Measurements from ENCODE around the gene NRXN3. TPM values are rescaled to one million over a fixed set of nuclear protein-coding genes. Genes with fewer than 3 reads are reported as not detected.

The NRXN3 gene
- total RNA-seq, 1 donor, result 2.5 TPM

DNA sequence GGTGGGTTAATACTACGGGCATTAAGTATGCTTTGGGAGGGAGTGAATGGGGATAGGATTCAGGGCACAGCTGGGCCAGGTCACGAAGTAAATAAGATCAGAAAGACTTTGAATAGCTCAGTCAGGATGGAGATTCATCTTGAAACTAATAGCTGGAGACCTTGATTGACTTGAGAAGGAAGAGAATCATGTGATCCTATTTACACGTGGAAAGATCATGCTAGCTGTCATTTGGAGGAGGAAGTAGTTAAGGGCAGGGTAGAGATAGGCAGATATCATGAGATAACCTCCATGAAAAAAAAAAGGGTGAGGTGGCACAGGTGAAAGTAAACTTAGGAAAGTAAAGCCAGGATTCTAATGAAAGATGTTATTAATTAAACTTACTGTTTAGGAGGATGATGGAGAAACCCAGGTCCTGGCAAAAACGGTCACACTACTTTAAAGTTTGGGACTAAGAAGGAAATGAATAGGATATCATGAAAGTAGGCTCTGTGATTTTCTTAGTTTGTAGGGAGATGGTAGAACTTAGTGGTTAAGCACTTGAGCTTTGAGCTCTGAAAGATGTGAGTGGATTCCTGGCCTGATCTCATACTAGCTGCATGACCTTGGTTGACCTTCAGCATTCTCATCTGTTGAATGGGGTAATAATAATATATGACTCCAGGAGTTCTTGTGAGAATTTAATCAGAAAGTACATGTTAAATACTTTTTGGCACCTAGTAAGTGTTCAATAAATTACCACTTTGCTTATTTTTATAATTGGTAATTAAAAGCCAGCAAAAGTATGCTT is 439.0 kb downstream of the NRXN3 start:
- DNase-seq (ENCODE audit: insufficient read length, low spot score, missing footprints), result no peak
- Histone ChIP-seq H4K20me1 (ENCODE audit: insufficient read depth, low read length) (no peaks in the 10 kb centered on the region), H3K36me3 (ENCODE audit: insufficient read depth, low read length) (no peaks in the 10 kb centered on the region), H3K9me3 (ENCODE audit: low read depth, low read length) (no peaks in the 10 kb centered on the region), H2AFZ (ENCODE audit: low read length) (no peak overlapping the region), H3K4me2 (ENCODE audit: insufficient read depth, low read length) (no peak overlapping the region), H3K4me1 (ENCODE audit: insufficient read depth, low read length) (peaks cover 22% of the 10 kb centered on the region), H3K4me3 (ENCODE audit: insufficient read depth, low read length) (no peak overlapping the region), H3K79me2 (ENCODE audit: insufficient read depth, low read length) (no peaks in the 10 kb centered on the region), H3K27ac (ENCODE audit: low read depth, low read length) (no peak overlapping the region), H3K27me3 (ENCODE audit: insufficient read depth, low read length) (no peaks in the 10 kb centered on the region)
- TF ChIP-seq, protein P1, sequence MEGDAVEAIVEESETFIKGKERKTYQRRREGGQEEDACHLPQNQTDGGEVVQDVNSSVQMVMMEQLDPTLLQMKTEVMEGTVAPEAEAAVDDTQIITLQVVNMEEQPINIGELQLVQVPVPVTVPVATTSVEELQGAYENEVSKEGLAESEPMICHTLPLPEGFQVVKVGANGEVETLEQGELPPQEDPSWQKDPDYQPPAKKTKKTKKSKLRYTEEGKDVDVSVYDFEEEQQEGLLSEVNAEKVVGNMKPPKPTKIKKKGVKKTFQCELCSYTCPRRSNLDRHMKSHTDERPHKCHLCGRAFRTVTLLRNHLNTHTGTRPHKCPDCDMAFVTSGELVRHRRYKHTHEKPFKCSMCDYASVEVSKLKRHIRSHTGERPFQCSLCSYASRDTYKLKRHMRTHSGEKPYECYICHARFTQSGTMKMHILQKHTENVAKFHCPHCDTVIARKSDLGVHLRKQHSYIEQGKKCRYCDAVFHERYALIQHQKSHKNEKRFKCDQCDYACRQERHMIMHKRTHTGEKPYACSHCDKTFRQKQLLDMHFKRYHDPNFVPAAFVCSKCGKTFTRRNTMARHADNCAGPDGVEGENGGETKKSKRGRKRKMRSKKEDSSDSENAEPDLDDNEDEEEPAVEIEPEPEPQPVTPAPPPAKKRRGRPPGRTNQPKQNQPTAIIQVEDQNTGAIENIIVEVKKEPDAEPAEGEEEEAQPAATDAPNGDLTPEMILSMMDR (IDR thresholded peaks at IDR 0.05; ENCODE audit: extremely low read depth, low read depth, low read length), result no peak

DNA sequence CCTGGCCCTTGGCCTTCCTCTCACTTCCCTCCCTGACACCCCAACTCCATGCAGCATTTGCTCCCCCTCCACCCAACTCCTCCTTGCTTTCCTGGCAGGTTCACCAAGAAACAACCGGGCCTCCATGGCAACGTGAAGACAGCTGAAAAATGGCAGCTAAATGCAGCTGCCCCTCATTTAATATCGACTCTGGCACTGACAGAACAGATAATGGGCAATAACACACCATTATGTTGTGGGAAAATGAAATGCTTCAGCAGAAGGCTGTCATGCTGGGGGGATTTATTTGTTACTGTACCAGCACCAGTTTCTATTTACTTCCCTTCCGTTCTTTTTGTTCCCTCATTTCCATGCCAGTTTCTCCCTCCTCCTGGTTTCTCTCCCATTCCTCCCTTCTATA is 440.8 kb downstream of the NRXN3 start:
- Histone ChIP-seq H3K27ac (ENCODE audit: low read depth, low read length) (no peak overlapping the region), H3K9me3 (ENCODE audit: low read depth, low read length) (no peaks in the 10 kb centered on the region), H4K20me1 (ENCODE audit: insufficient read depth, low read length) (no peaks in the 10 kb centered on the region), H3K36me3 (ENCODE audit: insufficient read depth, low read length) (no peaks in the 10 kb centered on the region), H3K4me3 (ENCODE audit: insufficient read depth, low read length) (no peak overlapping the region), H3K4me1 (ENCODE audit: insufficient read depth, low read length) (peaks cover 11% of the 10 kb centered on the region), H3K79me2 (ENCODE audit: insufficient read depth, low read length) (no peaks in the 10 kb centered on the region), H2AFZ (ENCODE audit: low read length) (no peak overlapping the region), H3K27me3 (ENCODE audit: insufficient read depth, low read length) (no peaks in the 10 kb centered on the region), H3K4me2 (ENCODE audit: insufficient read depth, low read length) (no peak overlapping the region)
- TF ChIP-seq, protein P1 (IDR thresholded peaks at IDR 0.05; ENCODE audit: extremely low read depth, low read depth, low read length), result no peak
- no peak for DNase-seq (ENCODE audit: insufficient read length, low spot score, missing footprints)

DNA sequence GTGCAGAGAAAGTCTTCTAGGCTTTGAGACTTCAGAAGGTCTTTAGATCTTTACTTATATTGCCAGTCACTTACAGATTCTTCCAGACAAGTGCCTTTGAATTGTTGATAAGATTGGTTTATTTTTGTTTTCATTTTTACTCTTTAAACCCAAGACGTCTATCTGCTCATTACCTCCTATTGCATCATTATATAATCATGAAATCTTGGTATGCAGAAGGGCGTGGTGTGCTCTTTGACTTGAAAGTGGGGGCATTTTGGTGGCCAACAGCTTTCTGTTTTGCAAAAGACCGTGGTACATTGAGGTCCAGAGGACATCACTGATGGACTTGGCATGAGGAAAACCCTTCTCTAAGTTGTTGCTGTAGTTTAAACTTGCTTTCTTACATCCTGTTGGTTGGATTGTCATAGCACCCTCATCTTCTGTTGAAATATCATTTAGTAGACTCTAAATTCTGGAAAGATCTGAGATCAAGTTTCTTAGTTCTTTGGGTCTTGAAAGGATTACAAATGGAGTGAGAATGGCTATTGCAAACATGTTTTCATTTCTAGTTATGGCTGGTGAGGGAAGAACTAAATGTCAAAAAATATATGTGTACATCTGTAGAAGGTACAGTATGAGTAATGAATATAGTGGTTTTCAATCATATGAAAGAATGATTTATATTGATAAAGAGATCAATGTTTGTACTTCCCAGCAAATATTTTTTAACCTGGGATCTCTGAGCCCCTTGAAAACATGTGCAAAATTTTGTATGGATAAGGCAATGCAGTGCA is 441.8 kb downstream of the NRXN3 start:
- no peak overlapping the region for H2AFZ ChIP-seq (ENCODE audit: low read length)
- TF ChIP-seq, protein P1 (IDR thresholded peaks at IDR 0.05; ENCODE audit: extremely low read depth, low read depth, low read length), result no peak
- no peaks in the 10 kb centered on the region for H3K79me2 ChIP-seq (ENCODE audit: insufficient read depth, low read length)
- H3K4me3 ChIP-seq (ENCODE audit: insufficient read depth, low read length), result no peak overlapping the region
- no peak for DNase-seq (ENCODE audit: insufficient read length, low spot score, missing footprints)
- H3K27me3 ChIP-seq (ENCODE audit: insufficient read depth, low read length), result no peaks in the 10 kb centered on the region
- H3K4me1 ChIP-seq (ENCODE audit: insufficient read depth, low read length), result peaks cover 3% of the 10 kb centered on the region
- H3K27ac ChIP-seq (ENCODE audit: low read depth, low read length), result no peak overlapping the region
- no peaks in the 10 kb centered on the region for H4K20me1 ChIP-seq (ENCODE audit: insufficient read depth, low read length)
- H3K36me3 ChIP-seq (ENCODE audit: insufficient read depth, low read length), result no peaks in the 10 kb centered on the region
- no peaks in the 10 kb centered on the region for H3K9me3 ChIP-seq (ENCODE audit: low read depth, low read length)
- no peak overlapping the region for H3K4me2 ChIP-seq (ENCODE audit: insufficient read depth, low read length)

DNA sequence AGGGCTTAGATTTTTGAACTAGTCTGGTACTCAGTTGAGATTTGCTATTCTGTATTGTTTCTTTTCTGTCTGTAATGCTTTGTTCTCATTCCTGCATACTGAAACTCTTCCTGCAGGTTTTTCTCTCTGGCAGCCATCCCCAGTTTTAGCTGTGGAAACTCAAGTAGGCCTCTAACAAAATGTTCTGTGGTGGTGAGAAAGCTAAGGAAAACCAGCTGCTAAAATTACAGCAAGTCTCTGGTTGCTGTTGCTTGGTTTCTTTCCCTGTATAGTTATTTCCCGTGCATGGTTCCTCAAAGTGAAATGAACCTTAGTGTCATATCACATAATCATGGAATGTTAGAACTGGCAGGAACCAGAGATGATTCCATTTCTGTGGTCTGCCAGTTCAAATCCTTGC is 442.5 kb downstream of the NRXN3 start:
- H3K79me2 ChIP-seq (ENCODE audit: insufficient read depth, low read length), result no peaks in the 10 kb centered on the region
- H2AFZ ChIP-seq (ENCODE audit: low read length), result peak overlapping the region; percentile 28
- H3K4me3 ChIP-seq (ENCODE audit: insufficient read depth, low read length), result no peak overlapping the region
- H3K27ac ChIP-seq (ENCODE audit: low read depth, low read length), result no peak overlapping the region
- H4K20me1 ChIP-seq (ENCODE audit: insufficient read depth, low read length), result no peaks in the 10 kb centered on the region
- no peaks in the 10 kb centered on the region for H3K27me3 ChIP-seq (ENCODE audit: insufficient read depth, low read length)
- no peaks in the 10 kb centered on the region for H3K9me3 ChIP-seq (ENCODE audit: low read depth, low read length)
- H3K36me3 ChIP-seq (ENCODE audit: insufficient read depth, low read length), result no peaks in the 10 kb centered on the region
- TF ChIP-seq, protein P1 (IDR thresholded peaks at IDR 0.05; ENCODE audit: extremely low read depth, low read depth, low read length), result no peak
- no peak for DNase-seq (ENCODE audit: insufficient read length, low spot score, missing footprints)
- H3K4me1 ChIP-seq (ENCODE audit: insufficient read depth, low read length), result no peaks in the 10 kb centered on the region
- no peak overlapping the region for H3K4me2 ChIP-seq (ENCODE audit: insufficient read depth, low read length)

Data from osteoblast (primary cell).